GM21717 (cell line): ENCODE measurements around the gene CCNQ.

Source experiments
- ATAC-seq: cut with Tn5 transposase; IDR thresholded peaks from one replicate; pipeline ENCODE4 v1.9.1; 2021; ENCODE audit warnings: mild to moderate bottlenecking, moderate library complexity; ENCODE audit not compliant: unreplicated experiment

Gene CCNQ

DNA sequence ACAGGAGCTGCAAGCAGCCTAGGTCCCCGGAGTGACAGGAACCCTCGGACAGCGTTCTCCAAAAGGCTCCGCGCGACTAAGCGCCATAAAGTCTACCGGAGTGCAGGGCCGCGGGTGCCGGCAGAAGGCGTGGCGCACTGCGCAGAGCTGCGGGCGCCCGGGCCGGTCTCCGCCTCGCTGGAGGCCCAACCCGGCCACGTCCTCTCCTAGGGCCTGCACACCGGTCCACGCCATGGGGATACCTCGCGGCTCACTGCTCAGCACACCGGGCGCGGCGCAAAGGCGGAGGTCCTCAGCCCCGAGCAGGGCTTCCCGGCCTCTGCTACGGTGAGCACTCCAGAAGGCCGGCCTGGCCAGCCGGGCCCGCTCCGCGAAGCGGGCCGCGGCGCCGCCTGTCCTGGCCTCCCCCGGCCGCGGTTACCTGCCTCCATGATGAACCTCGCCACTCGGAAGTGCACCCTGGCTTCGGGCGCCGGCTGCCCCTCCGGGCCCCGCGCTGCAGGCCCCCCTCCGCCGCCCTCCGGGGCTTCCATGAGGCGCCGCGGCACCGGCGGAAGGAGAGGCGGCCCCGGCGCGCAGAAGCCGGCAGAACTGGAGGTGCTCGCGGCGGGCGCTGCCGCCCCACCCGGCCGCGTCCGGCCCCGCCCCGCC, at the start of gene CCNQ:
TSS of gene CCNQ (minus strand) at position 599 of the 651 bp plus-strand sequence. CDS start at position 533, 66 bp downstream.
- peak; percentile 51 for ATAC-seq

- no peak for ATAC-seq
Observed at GRCh38 chrX:153647461-153648357, 48.8 kb upstream of the CCNQ start.

DNA sequence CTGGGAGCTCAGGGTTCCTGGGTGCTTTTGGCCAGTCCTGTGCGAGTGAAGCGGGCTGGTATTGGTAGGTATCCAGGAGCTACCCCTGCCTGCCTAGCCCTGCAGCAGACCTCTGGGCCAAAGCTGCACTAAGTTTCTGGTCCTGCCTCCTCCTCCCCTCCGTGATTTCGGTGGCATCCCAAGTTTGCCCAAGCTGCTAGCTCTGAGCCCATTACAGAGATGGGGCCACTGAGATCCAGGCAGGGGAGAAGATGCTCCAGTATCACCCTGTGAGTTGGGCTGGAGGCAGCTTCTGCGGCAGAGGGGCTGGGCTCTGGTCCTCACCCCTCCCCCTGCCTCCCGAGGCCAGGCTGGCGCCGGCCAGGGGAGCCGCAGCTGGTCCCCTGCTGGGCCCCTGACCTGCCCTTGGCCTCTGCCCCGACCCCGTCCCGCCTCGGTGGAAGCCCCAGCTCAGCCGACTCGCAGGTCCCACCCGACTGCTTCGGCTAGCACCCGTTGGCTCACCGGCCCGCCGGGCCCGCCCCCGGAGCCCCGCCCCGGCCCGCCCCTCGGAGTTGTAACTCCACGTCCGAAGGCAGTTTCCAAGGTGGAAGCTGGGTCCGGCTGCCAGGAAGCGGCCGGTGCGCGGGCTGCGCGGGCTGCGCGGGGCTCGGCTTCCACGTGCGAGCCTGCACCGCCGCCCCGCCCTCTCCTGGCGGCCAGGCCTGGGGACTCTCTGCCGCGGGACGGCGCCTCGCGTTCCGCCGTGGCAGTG, 47.9 kb upstream of the CCNQ start, which contains the start of gene DUSP9:
TSS of gene DUSP9 (plus strand) at position 584 of the 754 bp plus-strand sequence. CDS start 751 bp downstream, outside the sequence.
- ATAC-seq = no peak

DNA sequence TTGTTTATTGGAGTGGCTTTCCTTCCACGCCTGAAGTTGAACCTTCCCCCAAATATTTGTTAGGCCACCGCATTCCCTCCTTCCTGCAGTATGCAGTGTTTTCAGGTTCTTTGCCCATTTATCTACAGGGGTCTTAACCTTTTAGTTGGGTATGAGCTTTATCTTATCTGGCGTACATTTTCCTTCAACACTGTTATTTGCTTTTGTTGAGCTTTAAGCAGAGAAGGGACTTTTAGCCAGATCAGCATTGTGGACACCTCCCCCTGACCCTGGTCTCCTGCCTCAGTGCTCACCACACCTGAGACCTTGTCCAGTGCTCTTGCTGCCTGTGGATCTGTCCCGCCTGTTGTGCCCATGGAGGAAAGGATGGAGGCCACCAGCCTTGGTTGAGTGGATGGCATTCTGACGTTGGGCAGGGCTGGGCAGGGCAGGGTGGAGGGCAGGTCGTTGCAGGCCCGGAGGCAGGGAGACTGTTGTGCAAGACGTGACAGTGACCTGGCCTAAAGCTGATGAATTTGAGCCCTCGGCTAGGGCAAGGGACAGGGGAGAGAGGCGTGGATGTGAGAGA, 47.1 kb upstream of the CCNQ start:
- ATAC-seq = no peak

- ATAC-seq = no peak
Observed at GRCh38 chrX:153645151-153645550, 46.2 kb upstream of the CCNQ start.

- ATAC-seq = no peak
Observed at GRCh38 chrX:153644356-153645125, 45.6 kb upstream of the CCNQ start.

DNA sequence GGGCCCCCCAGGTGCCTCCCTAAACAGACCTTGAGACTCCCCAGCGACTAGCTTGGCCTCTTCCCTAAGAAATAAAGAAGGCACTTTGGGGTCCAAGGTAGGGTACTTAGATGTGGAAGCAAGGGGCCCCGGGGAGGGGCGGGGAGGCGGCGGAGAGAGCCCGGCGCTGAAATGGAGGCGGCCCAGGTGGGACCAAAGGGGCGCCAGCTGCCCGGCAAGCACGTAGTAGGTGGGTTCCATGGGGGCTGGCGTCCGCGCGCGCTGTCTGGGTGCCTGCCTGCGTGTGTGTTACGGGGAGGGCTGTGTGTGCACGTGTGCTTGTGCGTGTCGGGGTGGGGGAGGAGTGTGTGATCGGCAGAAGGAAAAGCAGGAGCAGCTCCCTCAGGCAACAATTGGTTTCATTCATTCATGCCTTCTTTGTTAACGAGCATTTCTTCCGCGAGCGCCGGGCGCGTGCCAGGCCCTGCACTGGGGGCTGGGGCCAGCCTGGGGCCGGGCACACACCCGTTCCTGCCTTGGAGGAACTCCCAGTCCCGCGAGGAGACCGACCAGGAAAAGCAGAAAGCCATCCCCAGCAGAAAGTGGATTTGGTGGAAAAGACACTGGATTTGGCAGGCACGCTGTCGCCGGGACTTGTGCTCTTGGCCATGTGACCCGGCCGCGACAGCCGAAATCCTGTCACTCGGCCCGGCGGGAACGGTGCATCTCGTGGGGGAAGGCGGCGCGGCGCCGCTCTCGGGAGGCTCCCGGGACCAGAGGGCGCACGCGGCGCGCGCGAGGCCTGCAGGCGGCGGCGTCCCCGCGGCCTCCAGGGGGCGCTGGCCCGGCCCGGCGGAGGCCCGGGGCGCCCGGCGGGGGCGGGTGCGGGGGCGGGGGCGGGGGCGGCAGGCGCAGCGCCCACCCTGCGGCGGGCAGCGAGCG, 44.8 kb upstream of the CCNQ start:
- ATAC-seq = no peak

DNA sequence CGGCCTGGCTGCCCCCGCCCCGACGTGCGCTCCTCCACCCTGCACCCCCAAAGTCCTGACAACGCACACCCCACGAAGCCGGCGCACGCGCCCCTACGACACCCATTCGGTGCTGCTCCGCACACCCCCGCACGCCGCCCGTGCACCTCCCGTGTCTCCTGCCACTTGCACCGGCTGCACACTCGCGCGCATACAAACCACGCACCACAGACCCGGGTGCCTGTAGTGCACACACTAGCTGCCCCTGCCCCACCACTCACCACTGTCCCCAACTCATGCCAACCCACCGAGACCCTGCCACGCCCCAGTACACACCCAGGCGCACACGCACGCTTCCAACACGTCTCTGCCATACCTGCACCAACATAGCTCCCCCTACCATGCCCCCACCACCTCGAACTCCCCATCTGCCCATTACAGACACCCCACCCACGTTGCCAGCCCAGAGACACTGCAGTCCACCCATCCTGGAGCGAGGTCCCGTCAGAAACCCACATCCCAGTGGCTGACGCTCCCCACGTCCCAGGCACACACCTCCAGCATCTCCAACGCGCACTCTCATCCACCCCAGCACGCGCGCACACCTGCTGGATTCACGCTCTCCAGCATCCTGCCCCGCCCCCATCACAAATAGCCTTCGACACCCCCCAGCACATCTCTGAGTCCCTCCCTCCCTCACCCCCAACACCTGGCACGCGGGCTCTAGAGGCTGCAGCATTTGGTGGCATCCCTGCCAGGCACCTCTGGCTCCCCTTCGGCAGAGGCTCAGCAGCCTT, 43.9 kb upstream of the CCNQ start:
- ATAC-seq = no peak

DNA sequence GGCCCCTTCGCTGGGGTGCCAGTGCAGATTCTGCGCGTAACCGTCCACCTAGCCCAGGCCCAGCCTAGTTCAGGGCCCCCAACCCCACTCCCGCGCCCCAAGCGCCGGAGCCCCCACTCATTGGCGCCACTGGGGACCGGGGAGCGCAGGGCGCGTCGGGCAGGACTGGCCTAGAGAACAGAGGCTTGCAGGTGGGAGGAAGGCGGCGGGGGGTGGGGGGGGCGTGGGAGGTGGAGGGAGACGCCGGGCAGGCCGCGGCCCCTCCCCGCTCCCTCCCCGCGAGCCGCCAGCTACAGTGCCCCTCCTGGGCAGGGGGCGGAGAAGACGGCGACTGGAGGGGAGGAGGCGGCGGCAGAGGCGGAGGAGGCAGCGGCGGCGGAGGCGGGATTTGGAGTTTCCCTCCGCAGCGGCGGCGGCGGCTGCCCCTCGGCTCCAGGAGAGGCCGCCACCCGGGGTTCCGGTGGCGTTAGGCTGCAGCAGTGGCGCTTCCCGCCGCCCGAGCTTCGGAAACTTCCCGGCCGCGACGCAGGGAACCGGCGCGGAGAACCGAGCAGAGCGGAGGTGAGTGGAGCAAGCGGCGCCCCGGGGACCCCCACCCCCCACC, 43.2 kb upstream of the CCNQ start:
- ATAC-seq = no peak

GRCh38 chrX:153641627-153642026, 42.7 kb upstream of the CCNQ start:
- no peak for ATAC-seq

DNA sequence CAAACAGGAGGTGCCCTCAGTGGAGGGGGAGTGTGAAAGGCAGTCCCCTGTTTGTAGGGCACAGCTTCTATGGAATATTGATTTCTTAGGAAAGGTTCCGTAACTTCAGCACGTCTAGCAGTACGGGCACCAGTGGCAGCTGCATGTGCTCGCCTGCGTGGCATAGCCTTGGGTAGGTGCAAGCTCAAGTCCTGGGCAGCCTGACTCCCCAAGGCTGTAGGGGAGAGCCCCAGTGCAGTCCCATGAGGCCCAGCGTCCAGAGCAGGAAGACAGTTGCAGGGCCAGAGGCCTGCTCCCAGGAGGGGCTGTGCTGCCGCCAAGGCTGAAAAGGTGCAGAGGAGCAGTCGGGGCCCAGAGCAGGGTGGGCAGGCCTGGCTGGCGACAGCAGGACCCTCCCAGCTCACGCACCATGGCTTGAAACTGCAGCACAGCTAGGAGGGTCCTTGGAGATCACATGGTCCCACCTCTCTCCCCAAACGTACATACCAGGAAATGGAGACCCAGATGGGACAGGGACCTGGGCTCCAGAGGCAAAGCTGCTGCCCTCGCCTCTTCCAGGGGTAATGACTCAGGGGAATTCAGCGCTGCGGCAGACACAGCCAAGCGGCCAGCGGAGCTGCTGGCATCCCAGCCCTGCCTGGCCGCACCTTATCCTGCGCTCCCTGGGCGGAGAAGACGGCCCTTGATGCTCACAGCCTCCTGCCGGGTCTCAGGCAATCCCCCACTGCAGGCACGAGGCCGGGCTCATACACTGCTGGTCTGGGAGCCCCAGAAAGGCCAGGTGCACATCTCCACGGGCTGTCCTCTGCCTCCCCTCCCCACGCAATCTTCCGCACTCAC, 42.0 kb upstream of the CCNQ start:
- no peak for ATAC-seq

DNA sequence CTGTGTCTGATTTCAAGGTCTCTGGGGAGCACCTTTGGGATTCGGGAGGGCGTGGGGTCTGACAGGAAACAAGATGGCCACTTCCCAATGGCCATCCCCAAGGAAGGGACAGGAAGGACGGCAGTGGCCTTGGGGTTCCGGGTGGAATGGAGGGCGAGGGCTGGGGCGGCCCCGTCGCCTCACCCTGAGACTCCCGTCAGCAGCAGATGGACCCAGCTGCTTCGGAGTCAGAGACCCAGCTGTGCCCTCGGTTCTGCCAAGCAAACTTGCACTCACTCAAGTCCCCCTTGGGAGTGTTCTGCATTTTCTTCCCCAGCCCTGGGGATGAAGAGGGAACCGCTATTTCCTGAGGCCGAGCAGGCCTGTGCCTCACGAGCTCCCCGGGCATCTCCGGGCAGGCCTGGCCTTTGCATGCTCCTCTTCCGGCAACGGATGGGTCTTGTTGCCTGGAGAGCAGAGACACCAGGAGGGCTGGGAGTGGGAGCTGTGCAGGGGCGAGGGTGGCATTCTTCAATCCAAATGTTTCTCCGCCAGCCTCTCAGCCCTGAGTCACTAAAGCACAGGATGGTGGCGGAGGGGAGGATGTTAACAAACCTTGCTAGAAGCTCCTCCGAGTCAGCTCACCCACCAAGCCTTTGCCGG, 41.2 kb upstream of the CCNQ start:
- no peak for ATAC-seq

DNA sequence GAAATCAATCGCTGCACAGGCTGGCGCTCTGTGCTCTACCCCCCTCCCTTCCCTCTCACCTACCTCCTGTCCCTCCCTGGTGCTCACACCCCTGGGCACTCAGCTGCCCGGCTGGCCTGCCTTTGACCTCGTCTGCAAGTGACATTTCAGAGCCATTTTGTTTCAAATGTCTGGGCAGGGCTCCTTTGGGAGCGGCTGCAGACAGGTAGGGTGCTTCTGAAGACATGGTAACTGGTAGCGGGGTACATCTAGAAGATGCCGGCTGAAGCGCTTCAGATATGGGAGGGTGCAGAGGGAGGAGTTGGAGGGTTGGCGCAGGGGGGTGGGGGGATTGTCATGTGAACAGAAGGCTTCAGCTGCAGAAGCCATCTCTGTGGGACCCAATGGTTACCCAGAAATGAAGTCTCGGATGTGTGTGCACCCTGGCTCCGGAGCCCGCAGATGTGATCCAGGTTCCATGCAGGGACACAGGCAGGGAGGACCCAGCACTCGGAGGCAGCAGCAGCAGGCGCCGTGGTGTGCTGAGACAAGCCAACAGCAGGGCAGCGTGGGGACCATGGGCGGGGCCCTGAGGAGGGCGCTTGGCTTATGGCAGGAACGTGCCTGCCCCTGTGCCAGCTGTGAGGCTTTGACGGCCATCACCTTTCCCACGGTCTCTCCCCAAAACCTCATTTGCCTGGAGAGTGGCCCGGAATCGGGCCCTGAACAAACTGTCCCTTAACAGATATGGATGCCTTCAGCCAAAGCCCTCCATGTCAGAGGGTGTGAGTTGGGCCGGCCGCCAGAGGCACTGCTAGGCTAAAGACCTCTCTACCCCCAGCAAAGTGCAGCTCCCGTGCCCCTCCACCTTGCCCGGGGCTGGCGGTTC, 40.5 kb upstream of the CCNQ start:
- ATAC-seq = no peak

GRCh38 chrX:153638436-153639176, 39.7 kb upstream of the CCNQ start:
- ATAC-seq = no peak

GRCh38 chrX:153638041-153638371, 39.1 kb upstream of the CCNQ start:
- no peak for ATAC-seq
